GM12865 (cell line): ENCODE results near the gene NCOA7.

Source experiments
- DNase-seq: peaks from one replicate; pipeline ENCODE4 v3.0.0; 2010; ENCODE audit warnings: low read depth
- H3K4me3 ChIP-seq: 2 replicates; pipeline ENCODE4 v1.5.1; 2011; ENCODE audit warnings: mild to moderate bottlenecking, low read depth, low read length, control low read depth
- CTCF ChIP-seq: IDR thresholded peaks from 2 replicates; pipeline ENCODE4 v1.5.1; 2011; ENCODE audit warnings: low read length, control low read depth, low read depth, inconsistent platforms; ENCODE audit not compliant: insufficient read depth; ENCODE audit errors: missing control alignments

Gene NCOA7

GRCh38 chr6:125957845-125958244, 167.1 kb downstream of the NCOA7 start:
- DNase-seq: no peak
- TF ChIP-seq CTCF: no peak
- H3K4me3 ChIP-seq: peak overlapping the region; percentile 83

- TF ChIP-seq CTCF: no peak
- no peak for DNase-seq
- no peak overlapping the region for H3K4me3 ChIP-seq
Observed at GRCh38 chr6:125959041-125959440, 168.3 kb downstream of the NCOA7 start.

GRCh38 chr6:125961117-125961516, 170.4 kb downstream of the NCOA7 start:
- no peak overlapping the region for H3K4me3 ChIP-seq
- TF ChIP-seq CTCF: no peak
- DNase-seq: no peak

GRCh38 chr6:125962900-125963497, 172.2 kb downstream of the NCOA7 start:
- H3K4me3 ChIP-seq: no peak overlapping the region
- no peak for DNase-seq
- no peak for TF ChIP-seq CTCF

- H3K4me3 ChIP-seq: no peak overlapping the region
- DNase-seq: no peak
- no peak for TF ChIP-seq CTCF
Observed at GRCh38 chr6:125963817-125964216, 173.1 kb downstream of the NCOA7 start.

- H3K4me3 ChIP-seq: no peak overlapping the region
- no peak for DNase-seq
- TF ChIP-seq CTCF: no peak
Observed at GRCh38 chr6:125966569-125966968, 175.8 kb downstream of the NCOA7 start.

- TF ChIP-seq CTCF: no peak
- no peak for DNase-seq
- no peak overlapping the region for H3K4me3 ChIP-seq
Observed at GRCh38 chr6:125968493-125968892, 177.7 kb downstream of the NCOA7 start.
